Stimulated activated CD8-positive, alpha-beta memory T cell treated with anti-CD3 and anti-CD28 coated beads, Interleukin-2, amount 100 ng/mL, for 48 hours (primary cell): ENCODE results near the gene GNG12.

Experiments used
- DNase-seq, 2 donors: peaks; one replicate each; pipeline ENCODE4 v3.0.0-alpha.2; 2020; ENCODE audit warnings: low read depth in 2 of 2

The GNG12 gene

GRCh38 chr1:67840449-67840848 lies 7.2 kb upstream of the GNG12 start:
- DNase-seq, result no peak

GRCh38 chr1:67839826-67840225 lies 6.6 kb upstream of the GNG12 start:
- DNase-seq, result no peak

GRCh38 chr1:67838180-67838910 lies 5.1 kb upstream of the GNG12 start:
- no peak for DNase-seq

DNA sequence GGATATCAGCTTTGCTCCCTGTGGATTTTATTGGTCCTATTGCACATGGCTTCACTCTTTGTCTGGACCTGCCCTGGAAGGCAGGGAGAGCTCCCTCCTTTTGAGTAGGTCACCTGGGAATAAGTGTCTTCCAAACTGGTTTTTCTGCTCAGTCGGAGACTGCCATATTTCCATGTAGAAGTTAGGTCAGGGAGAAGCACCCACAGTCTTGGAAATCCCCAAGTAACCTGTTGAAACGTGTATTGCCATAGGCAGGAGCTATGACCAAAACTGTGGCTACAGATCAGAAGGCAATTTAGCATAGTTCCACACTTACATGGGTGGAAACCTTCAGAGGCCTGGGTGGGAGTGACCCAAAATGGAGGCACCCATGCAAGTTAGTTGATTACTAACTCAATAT lies 3.5 kb upstream of the GNG12 start:
- no peak for DNase-seq

DNA sequence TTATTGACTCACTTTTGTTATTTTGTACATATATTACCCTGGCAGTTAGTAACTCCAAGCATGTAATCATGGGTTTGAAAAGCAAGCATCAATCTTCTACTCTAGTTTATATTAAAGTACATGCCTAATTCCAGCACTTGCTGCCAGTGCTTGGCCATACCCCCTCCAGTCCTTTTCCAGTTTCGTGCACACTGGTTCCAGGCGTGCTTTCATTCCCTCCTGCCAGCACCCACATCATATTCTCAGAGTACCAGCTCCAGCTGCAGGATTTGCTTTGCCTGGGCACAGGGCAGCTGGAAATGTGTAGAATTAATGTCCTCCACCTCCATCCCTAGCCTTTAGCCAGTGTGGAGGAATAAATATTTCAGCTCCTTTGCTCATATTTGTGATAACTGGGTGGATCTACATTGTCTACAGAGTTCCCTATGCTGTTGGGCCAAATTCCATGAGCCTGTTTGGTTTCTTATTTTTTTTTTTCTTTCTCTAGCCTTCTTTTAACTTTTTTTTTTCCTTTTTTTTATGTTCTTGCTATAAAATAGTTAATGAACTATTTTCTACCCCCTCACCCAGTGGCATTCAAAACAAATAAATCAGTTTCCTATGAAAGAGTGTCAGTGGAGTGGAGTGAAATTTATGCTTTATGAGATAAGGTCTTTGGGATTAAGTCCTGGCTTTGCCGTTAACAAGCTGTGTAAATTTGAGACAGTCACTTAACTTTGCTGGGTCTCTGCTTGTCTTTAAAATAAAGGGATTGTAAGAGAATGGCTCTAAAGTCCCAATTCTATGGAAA lies 2.6 kb upstream of the GNG12 start:
- no peak for DNase-seq

DNA sequence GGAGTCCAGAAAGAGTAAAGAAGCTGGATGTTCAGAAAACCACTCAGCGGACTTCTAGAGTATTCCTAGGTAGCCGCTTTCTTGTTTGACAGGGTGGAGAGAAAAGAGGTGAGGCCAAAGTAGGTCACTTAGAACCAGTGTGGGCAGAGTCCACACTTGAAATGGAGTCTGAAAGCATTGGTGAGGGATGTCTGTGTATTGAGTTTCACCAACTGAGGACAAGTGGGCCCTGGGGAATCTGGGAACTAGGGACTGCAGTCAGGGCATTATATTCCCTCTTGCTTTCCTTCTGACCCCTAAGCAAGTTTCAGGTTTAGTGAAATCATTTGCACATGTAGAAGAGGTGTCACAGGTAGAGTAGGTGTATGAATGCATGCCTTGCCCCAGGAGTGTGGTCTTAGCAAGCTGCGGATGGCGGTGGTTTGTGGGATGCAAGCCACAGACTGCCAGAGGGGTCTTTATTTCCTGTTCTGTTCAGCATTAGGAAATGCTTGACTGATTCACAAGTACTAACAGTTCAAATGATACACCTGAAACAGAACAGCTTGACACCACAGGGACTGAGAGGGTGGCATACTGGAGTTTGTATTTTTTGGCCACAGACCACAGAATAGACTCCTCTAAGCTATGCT lies 1.1 kb upstream of the GNG12 start:
- DNase-seq, result no peak

DNA sequence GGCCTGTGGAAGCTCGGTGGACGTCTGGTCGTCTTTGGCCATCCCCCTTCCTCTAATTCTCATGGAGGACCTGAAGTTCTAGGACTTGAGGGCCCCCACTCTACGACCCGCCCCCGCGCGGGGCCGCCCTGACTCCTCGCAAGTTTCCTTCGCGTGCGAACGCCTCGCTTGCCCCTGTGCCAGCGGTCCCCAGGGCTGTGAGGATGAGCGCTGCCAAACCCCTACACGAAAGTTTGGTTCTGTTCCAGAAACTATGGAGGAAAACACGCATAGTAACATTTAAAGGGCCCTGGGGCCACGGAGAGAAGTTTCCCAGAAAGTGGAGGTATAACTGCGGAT lies 304 bp upstream of the GNG12 start:
- DNase-seq, result no peak

- no peak for DNase-seq
Measured at GRCh38 chr1:67831850-67832513, 1.3 kb downstream of the GNG12 start.

GRCh38 chr1:67830928-67831830 lies 2.1 kb downstream of the GNG12 start:
- no peak for DNase-seq

DNA sequence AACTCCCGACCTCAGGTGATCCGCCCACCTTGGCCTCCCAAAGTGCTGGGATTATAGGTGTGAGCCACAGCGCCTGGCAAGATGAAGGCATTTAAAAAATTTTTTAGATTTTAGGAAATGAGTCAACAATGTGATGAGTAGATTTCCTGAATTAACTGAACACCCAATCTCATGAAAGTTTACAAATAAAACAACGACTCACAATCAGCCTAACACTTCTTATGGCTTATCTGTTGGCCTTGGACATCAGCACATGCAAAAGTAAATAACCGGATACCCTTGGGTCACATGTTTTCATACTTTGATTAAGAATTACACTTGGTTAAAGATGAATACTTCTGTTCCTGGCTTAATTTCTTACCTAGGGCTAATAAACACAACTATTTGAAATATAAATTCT lies 3.0 kb downstream of the GNG12 start:
- DNase-seq, result no peak

DNA sequence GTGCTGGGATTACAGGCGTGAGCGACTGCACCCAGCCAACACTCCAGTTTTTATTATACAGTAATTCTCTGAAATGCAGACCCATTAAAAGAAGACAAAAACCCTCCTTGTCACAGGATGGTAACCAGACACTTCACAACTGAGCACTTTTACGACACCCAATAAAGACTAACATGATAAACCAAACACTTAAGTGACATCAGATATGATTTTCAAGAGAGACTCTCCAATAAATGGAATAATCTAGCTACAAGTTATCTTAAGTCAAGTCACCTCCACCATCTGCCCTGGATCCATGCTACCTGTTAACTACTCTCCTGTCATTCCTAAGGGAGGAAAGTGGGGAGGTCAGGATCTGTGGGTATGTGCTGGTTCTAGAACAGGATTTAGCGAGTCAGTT lies 5.6 kb downstream of the GNG12 start:
- no peak for DNase-seq

DNA sequence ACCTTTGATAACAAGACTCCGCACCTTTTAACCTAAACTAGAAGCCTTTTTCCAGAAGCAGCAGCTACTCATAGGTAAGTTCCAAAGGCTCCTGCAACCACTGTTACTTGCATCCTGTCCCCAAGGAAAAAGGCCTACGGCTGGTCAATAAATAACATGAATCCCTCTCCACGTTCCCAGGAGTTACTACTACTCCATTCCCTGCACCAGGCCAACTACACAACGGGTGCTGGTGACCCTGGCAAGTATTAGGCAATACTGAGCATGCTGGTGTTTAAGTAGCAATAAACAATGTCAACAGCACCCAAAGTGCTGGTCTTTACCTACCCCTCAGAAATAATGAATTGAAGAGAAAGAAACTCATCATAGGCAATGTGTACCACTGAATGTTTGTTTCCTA lies 7.7 kb downstream of the GNG12 start:
- DNase-seq, result no peak

- DNase-seq, result no peak
Measured at GRCh38 chr1:67824766-67825165, 8.5 kb downstream of the GNG12 start.

GRCh38 chr1:67823615-67824014 lies 9.7 kb downstream of the GNG12 start:
- DNase-seq, result no peak

DNA sequence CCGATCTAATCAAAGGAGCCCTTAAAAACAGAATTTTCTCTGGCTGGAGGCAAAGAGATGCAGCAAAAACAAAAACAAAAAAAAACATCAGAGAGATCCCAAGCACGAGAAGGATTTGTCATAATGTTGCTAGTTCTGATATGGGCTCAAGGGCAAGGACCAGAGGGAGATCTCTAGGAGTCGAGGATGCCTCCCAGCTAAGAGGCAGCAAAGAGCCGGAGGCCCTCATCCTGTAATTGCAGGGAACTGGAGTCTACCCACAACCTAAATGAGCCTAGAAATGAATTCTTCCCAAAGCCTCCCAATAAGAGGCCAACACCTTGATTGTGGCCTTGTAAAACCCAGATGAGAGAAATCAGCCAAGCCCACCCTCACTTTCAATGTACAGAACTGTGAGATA lies 12.0 kb downstream of the GNG12 start:
- DNase-seq, result no peak

GRCh38 chr1:67818725-67819301 lies 14.5 kb downstream of the GNG12 start:
- no peak for DNase-seq

GRCh38 chr1:67818162-67818561 lies 15.1 kb downstream of the GNG12 start:
- no peak for DNase-seq

DNA sequence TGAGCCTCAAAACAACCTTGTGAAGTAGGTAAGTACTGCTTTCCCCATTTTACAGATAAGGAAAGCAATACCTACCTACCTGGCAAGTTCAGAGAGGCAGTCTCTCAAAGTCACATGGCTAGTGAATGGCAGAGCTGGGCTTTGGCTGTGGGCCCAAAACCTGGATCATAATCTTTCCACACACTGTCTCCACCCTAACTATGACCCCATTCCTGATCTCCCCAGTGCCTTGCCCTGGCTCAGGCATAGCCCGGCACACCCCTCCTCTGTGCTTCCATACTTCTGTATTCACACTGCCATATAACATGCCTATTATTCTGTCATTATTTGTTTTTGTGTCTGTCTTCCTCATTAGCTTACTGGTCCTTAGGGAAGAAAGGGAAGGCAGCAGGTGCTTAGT lies 15.9 kb downstream of the GNG12 start:
- no peak for DNase-seq

GRCh38 chr1:67816506-67816905 lies 16.8 kb downstream of the GNG12 start:
- DNase-seq, result no peak

GRCh38 chr1:67816095-67816475 lies 17.2 kb downstream of the GNG12 start:
- DNase-seq, result no peak
